Large intestine (tissue), 3 donors: ENCODE measurements around the gene GYPC. TPM values are rescaled to one million over a fixed set of nuclear protein-coding genes. Genes with fewer than 3 reads are reported as not detected.

Experiments
- DNase-seq, 2 donors: peaks; one replicate each; pipeline versions ENCODE4 v3.0.0 to v3.0.0-alpha.2; 2013
- H3K27ac ChIP-seq: one replicate; pipeline ENCODE4 v1.5.1; 2013; ENCODE audit warnings: low read length
- H3K27me3 ChIP-seq: 2 replicates; pipeline ENCODE4 v1.6.1; 2013; ENCODE audit warnings: low read length; ENCODE audit not compliant: control insufficient read depth, insufficient read depth
- H3K36me3 ChIP-seq: 2 replicates; pipeline ENCODE4 v1.6.1; 2013; ENCODE audit warnings: low read length; ENCODE audit not compliant: control insufficient read depth, insufficient read depth
- H3K4me1 ChIP-seq: one replicate; pipeline ENCODE4 v1.6.1; 2013; ENCODE audit warnings: low read length; ENCODE audit not compliant: control insufficient read depth, insufficient read depth
- H3K4me3 ChIP-seq: one replicate; pipeline ENCODE4 v1.5.1; 2013; ENCODE audit warnings: low read length
- H3K9me3 ChIP-seq: one replicate; pipeline ENCODE4 v1.6.1; 2013; ENCODE audit warnings: mild to moderate bottlenecking, low read depth, low read length, moderate library complexity; ENCODE audit not compliant: control insufficient read depth
- WGBS: methylation state at CpG from one replicate; pipeline ENCODE4 v1.1.5; 2013; ENCODE audit warnings: low lambda C conversion rate; ENCODE audit not compliant: insufficient coverage; 5-methylcytosine and 5-hydroxymethylcytosine counted together
- polyA plus RNA-seq: library from polyadenylated mRNA; unstranded; fragments of 120-200 nt; gene quantifications from one replicate; pipeline ENCODE4 v1.2.1, GENCODE V29; 2013

The GYPC gene
- polyA plus RNA-seq, 1 donor = 26.7 TPM

GRCh38 chr2:126657636-126658318 lies 1.8 kb downstream of the GYPC start:
- Histone ChIP-seq H3K4me3 (peak overlapping the region; percentile 49), H3K36me3 (peaks cover 3% of the 10 kb centered on the region), H3K27ac (peak overlapping the region; percentile 81), H3K27me3 (peaks cover 18% of the 10 kb centered on the region), H3K9me3 (no peaks in the 10 kb centered on the region), H3K4me1 (peaks cover 12% of the 10 kb centered on the region)
- DNase-seq = peak; percentile 61 to 63
- WGBS = no CpG with 5 or more reads among the region's 14 CpGs

GRCh38 chr2:126658319-126658904 lies 2.5 kb downstream of the GYPC start:
- Histone ChIP-seq H3K9me3 (no peaks in the 10 kb centered on the region), H3K36me3 (peaks cover 3% of the 10 kb centered on the region), H3K4me3 (no peak overlapping the region), H3K27ac (peak overlapping the region; percentile 67), H3K27me3 (peaks cover 18% of the 10 kb centered on the region), H3K4me1 (peaks cover 12% of the 10 kb centered on the region)
- DNase-seq = no peak
- WGBS = 83% methylated on average over 1 of the region's 2 CpGs

- no peaks in the 10 kb centered on the region for H3K9me3 ChIP-seq
- no CpG with 5 or more reads among the region's 10 CpGs for WGBS
- no peak overlapping the region for H3K27ac ChIP-seq
- peaks cover 18% of the 10 kb centered on the region for H3K27me3 ChIP-seq
- H3K36me3 ChIP-seq = peaks cover 3% of the 10 kb centered on the region
- peak in 1 of 2 donors; percentile 31 for DNase-seq
- no peak overlapping the region for H3K4me3 ChIP-seq
- peaks cover 12% of the 10 kb centered on the region for H3K4me1 ChIP-seq
Observed at GRCh38 chr2:126658905-126659561, 3.1 kb downstream of the GYPC start.

- DNase-seq = no peak
- peaks cover 3% of the 10 kb centered on the region for H3K36me3 ChIP-seq
- no peaks in the 10 kb centered on the region for H3K9me3 ChIP-seq
- no peak overlapping the region for H3K4me3 ChIP-seq
- WGBS = 94% methylated on average over 2 of the region's 23 CpGs
- H3K27me3 ChIP-seq = peaks cover 18% of the 10 kb centered on the region
- no peak overlapping the region for H3K27ac ChIP-seq
- H3K4me1 ChIP-seq = peaks cover 12% of the 10 kb centered on the region
Observed at GRCh38 chr2:126659562-126660467, 3.9 kb downstream of the GYPC start.

GRCh38 chr2:126660971-126661370 lies 5.0 kb downstream of the GYPC start:
- peaks cover 14% of the 10 kb centered on the region for H3K27me3 ChIP-seq
- no peak for DNase-seq
- H3K9me3 ChIP-seq = no peaks in the 10 kb centered on the region
- H3K36me3 ChIP-seq = peaks cover 3% of the 10 kb centered on the region
- H3K4me1 ChIP-seq = peaks cover 7% of the 10 kb centered on the region
- no CpG with 5 or more reads among the region's 7 CpGs for WGBS
- no peak overlapping the region for H3K4me3 ChIP-seq
- no peak overlapping the region for H3K27ac ChIP-seq

GRCh38 chr2:126661702-126662500 lies 5.9 kb downstream of the GYPC start:
- no CpG with 5 or more reads among the region's 10 CpGs for WGBS

GRCh38 chr2:126662621-126663020 lies 6.7 kb downstream of the GYPC start:
- Histone ChIP-seq H3K4me1 (peaks cover 5% of the 10 kb centered on the region), H3K9me3 (no peaks in the 10 kb centered on the region), H3K36me3 (peaks cover 3% of the 10 kb centered on the region), H3K27ac (no peak overlapping the region), H3K4me3 (no peak overlapping the region), H3K27me3 (peaks cover 2% of the 10 kb centered on the region)
- DNase-seq = peak in 1 of 2 donors; percentile 8
- 90% methylated on average over 2 of the region's 7 CpGs for WGBS

More at GRCh38 chr2:126661702-126662500, 5.9 kb downstream of the GYPC start:
- Histone ChIP-seq H3K4me3 (no peak overlapping the region), H3K36me3 (peaks cover 3% of the 10 kb centered on the region), H3K27ac (no peak overlapping the region), H3K27me3 (peaks cover 9% of the 10 kb centered on the region), H3K4me1 (peaks cover 7% of the 10 kb centered on the region), H3K9me3 (no peaks in the 10 kb centered on the region)
- DNase-seq = no peak

GRCh38 chr2:126663184-126663963 lies 7.4 kb downstream of the GYPC start:
- 80% methylated on average over 2 of the region's 13 CpGs for WGBS
- Histone ChIP-seq H3K36me3 (peaks cover 3% of the 10 kb centered on the region), H3K4me1 (no peaks in the 10 kb centered on the region), H3K4me3 (no peak overlapping the region), H3K27ac (no peak overlapping the region), H3K9me3 (no peaks in the 10 kb centered on the region), H3K27me3 (no peaks in the 10 kb centered on the region)
- no peak for DNase-seq

- Histone ChIP-seq H3K4me1 (no peaks in the 10 kb centered on the region), H3K4me3 (no peak overlapping the region), H3K27me3 (no peaks in the 10 kb centered on the region), H3K9me3 (no peaks in the 10 kb centered on the region), H3K27ac (no peak overlapping the region), H3K36me3 (peaks cover 3% of the 10 kb centered on the region)
- no peak for DNase-seq
- WGBS = no CpG with 5 or more reads among the region's 3 CpGs
Observed at GRCh38 chr2:126664234-126664633, 8.3 kb downstream of the GYPC start.
